ENCODE measurements around the gene AGAP9.
"Not testable (repeated sequence)": the region's sequence is repeated elsewhere in the genome, so short reads cannot be mapped to it uniquely, and the experiment has no call there.

The AGAP9 gene

GRCh38 chr10:47489630-47490029 is 33.8 kb downstream of the AGAP9 start:
- DNase-seq (ENCODE audit: extremely low read depth in 1 of 2, low read depth in 1 of 2), result not testable (repeated sequence)

GRCh38 chr10:47485943-47486342 is 37.5 kb downstream of the AGAP9 start:
- DNase-seq (ENCODE audit: extremely low read depth in 1 of 2, low read depth in 1 of 2), result not testable (repeated sequence)

GRCh38 chr10:47484786-47485185 is 38.7 kb downstream of the AGAP9 start:
- DNase-seq (ENCODE audit: extremely low read depth in 1 of 2, low read depth in 1 of 2), result not testable (repeated sequence)

GRCh38 chr10:47483923-47484322 is 39.5 kb downstream of the AGAP9 start, which contains the start of gene ANXA8:
Gene ANXA8 (minus strand): TSS chr10:47484115. CDS start chr10:47483933, 182 bp downstream.
- not testable (repeated sequence) for DNase-seq (ENCODE audit: extremely low read depth in 1 of 2, low read depth in 1 of 2)

GRCh38 chr10:47482367-47482766 is 41.1 kb downstream of the AGAP9 start:
- not testable (repeated sequence) for DNase-seq (ENCODE audit: extremely low read depth in 1 of 2, low read depth in 1 of 2)

- not testable (repeated sequence) for DNase-seq (ENCODE audit: extremely low read depth in 1 of 2, low read depth in 1 of 2)
Observed at GRCh38 chr10:47481768-47482181, 41.7 kb downstream of the AGAP9 start.

GRCh38 chr10:47481182-47481766 is 42.2 kb downstream of the AGAP9 start:
- DNase-seq (ENCODE audit: extremely low read depth in 1 of 2, low read depth in 1 of 2), result not testable (repeated sequence)

GRCh38 chr10:47480133-47480532 is 43.3 kb downstream of the AGAP9 start:
- DNase-seq (ENCODE audit: extremely low read depth in 1 of 2, low read depth in 1 of 2), result not testable (repeated sequence)

GRCh38 chr10:47478114-47478513 is 45.3 kb downstream of the AGAP9 start:
- not testable (repeated sequence) for DNase-seq (ENCODE audit: extremely low read depth in 1 of 2, low read depth in 1 of 2)

GRCh38 chr10:47477078-47477477 is 46.4 kb downstream of the AGAP9 start:
- not testable (repeated sequence) for DNase-seq (ENCODE audit: extremely low read depth in 1 of 2, low read depth in 1 of 2)

- not testable (repeated sequence) for DNase-seq (ENCODE audit: extremely low read depth in 1 of 2, low read depth in 1 of 2)
Observed at GRCh38 chr10:47475101-47475500, 48.3 kb downstream of the AGAP9 start.

GRCh38 chr10:47473516-47473915 is 49.9 kb downstream of the AGAP9 start:
- not testable (repeated sequence) for DNase-seq (ENCODE audit: extremely low read depth in 1 of 2, low read depth in 1 of 2)

- DNase-seq (ENCODE audit: extremely low read depth in 1 of 2, low read depth in 1 of 2), result not testable (repeated sequence)
Observed at GRCh38 chr10:47472647-47473046, 50.8 kb downstream of the AGAP9 start.

- DNase-seq (ENCODE audit: extremely low read depth in 1 of 2, low read depth in 1 of 2), result not testable (repeated sequence)
Observed at GRCh38 chr10:47472072-47472471, 51.4 kb downstream of the AGAP9 start.

- DNase-seq (ENCODE audit: extremely low read depth in 1 of 2, low read depth in 1 of 2), result not testable (repeated sequence)
Observed at GRCh38 chr10:47468731-47469528, 54.5 kb downstream of the AGAP9 start.

GRCh38 chr10:47467957-47468356 is 55.5 kb downstream of the AGAP9 start:
- not testable (repeated sequence) for DNase-seq (ENCODE audit: extremely low read depth in 1 of 2, low read depth in 1 of 2)

- not testable (repeated sequence) for DNase-seq (ENCODE audit: extremely low read depth in 1 of 2, low read depth in 1 of 2)
Observed at GRCh38 chr10:47467458-47467857, 56.0 kb downstream of the AGAP9 start.

GRCh38 chr10:47465216-47465917 is 58.1 kb downstream of the AGAP9 start:
- DNase-seq (ENCODE audit: extremely low read depth in 1 of 2, low read depth in 1 of 2), result not testable (repeated sequence)

- DNase-seq (ENCODE audit: extremely low read depth in 1 of 2, low read depth in 1 of 2), result not testable (repeated sequence)
Observed at GRCh38 chr10:47462577-47463358, 60.7 kb downstream of the AGAP9 start.

- DNase-seq (ENCODE audit: extremely low read depth in 1 of 2, low read depth in 1 of 2), result peak in 1 of 2 donors; percentile 32
Observed at GRCh38 chr10:47461261-47461687, 62.2 kb downstream of the AGAP9 start.

Data from stimulated activated CD8-positive, alpha-beta memory T cell treated with anti-CD3 and anti-CD28 coated beads, Interleukin-7, amount 100 ng/mL, for 48 hours (primary cell).